Mammary epithelial cell (primary cell): ENCODE data around the gene NBAS.

Experiments
- EZH2 ChIP-seq: IDR thresholded peaks from 2 replicates; pipeline ENCODE4 v1.6.1; 2012; ENCODE audit warnings: low read length, inconsistent platforms, borderline replicate concordance
- TF ChIP-seq, protein P1 (sequence below), 2 donors: IDR thresholded peaks in 1 of 2; conservative IDR thresholded peaks in 1 of 2; 2 replicates each; pipeline ENCODE4 v1.5.1; 2011 to 2012; ENCODE audit warnings: inconsistent platforms in 2 of 2, low read length in 2 of 2, mild to moderate bottlenecking in 2 of 2, control low read depth in 1 of 2, low read depth in 1 of 2; ENCODE audit not compliant: insufficient read depth in 1 of 2; ENCODE audit errors: extremely low read depth in 1 of 2

DNA sequence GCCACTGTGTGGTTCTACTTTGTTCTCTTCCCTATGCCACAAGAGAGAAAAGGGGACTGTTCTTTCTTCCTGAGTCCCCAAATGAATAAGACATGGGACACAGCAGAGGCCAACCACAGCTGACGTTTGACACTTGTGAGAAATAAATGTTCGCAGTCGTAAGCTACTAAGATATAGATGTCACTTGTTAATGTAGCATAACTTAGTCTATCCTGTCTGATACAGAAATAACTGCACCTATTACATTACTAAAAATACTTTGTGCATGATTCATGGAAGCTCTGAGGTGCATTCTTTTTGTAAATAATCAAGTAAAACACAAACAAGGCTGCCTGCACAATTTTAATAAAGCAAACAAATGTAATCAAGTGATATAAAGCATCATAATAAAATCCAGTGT lies 148.8 kb downstream of the NBAS start:
- TF ChIP-seq EZH2 = no peak
- TF ChIP-seq, protein P1, sequence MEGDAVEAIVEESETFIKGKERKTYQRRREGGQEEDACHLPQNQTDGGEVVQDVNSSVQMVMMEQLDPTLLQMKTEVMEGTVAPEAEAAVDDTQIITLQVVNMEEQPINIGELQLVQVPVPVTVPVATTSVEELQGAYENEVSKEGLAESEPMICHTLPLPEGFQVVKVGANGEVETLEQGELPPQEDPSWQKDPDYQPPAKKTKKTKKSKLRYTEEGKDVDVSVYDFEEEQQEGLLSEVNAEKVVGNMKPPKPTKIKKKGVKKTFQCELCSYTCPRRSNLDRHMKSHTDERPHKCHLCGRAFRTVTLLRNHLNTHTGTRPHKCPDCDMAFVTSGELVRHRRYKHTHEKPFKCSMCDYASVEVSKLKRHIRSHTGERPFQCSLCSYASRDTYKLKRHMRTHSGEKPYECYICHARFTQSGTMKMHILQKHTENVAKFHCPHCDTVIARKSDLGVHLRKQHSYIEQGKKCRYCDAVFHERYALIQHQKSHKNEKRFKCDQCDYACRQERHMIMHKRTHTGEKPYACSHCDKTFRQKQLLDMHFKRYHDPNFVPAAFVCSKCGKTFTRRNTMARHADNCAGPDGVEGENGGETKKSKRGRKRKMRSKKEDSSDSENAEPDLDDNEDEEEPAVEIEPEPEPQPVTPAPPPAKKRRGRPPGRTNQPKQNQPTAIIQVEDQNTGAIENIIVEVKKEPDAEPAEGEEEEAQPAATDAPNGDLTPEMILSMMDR (conservative IDR thresholded peaks at IDR 0.05 in 1 of 2, IDR thresholded peaks at IDR 0.05 in 1 of 2; ENCODE audit: extremely low read depth in 1 of 2, insufficient read depth in 1 of 2, low read depth in 1 of 2, low read length in 2 of 2) = no peak
